Keratinocyte (primary cell): ENCODE data around the gene IL23A. TPM values are rescaled to one million over a fixed set of nuclear protein-coding genes. Genes with fewer than 3 reads are reported as not detected.

Experiments
- DNase-seq: peaks from one replicate; pipeline ENCODE4 v3.0.0-alpha.2; 2011; ENCODE audit warnings: low read depth, missing footprints, low spot score
- FAIRE-seq: peaks from 2 replicates; lab custom pipeline; 2011; peaks lifted over from hg19 to GRCh38; lab: Jason Lieb, UNC
- H2AFZ ChIP-seq: 2 replicates; pipeline ENCODE4 v1.6.0; 2012; ENCODE audit warnings: low read length, control low read depth, inconsistent platforms; ENCODE audit not compliant: control insufficient read depth
- H3K27ac ChIP-seq: 2 replicates; pipeline ENCODE4 v1.5.1; 2011; ENCODE audit warnings: low read length; ENCODE audit not compliant: control insufficient read depth, insufficient read depth
- H3K27me3 ChIP-seq: 3 replicates; pipeline ENCODE4 v1.6.0; 2011; ENCODE audit warnings: low read length; ENCODE audit not compliant: control insufficient read depth, insufficient read depth; ENCODE audit errors: extremely low read depth
- H3K36me3 ChIP-seq, 2 experiments: 2 replicates in 1 of 2; 3 replicates in 1 of 2; pipeline ENCODE4 v1.5.1; 2011; ENCODE audit warnings: low read length in 2 of 2, mild to moderate bottlenecking in 1 of 2; ENCODE audit not compliant: control insufficient read depth in 2 of 2, insufficient read depth in 2 of 2; ENCODE audit errors: extremely low read depth in 1 of 2
- H3K4me1 ChIP-seq: 3 replicates; pipeline ENCODE4 v1.5.1; 2011; ENCODE audit warnings: low read length; ENCODE audit not compliant: control insufficient read depth, insufficient read depth; ENCODE audit errors: extremely low read depth
- H3K4me2 ChIP-seq: 3 replicates; pipeline ENCODE4 v1.6.0; 2011; ENCODE audit warnings: low read depth, low read length; ENCODE audit not compliant: control insufficient read depth, insufficient read depth; ENCODE audit errors: extremely low read depth
- H3K4me3 ChIP-seq, 3 experiments: fragments of 200-600 bp in 1 of 3; sonication (generic) in 1 of 3; 2 replicates in 2 of 3; 3 replicates in 1 of 3; pipeline ENCODE4 v1.5.1; 2011 to 2016; ENCODE audit warnings: low read length in 3 of 3, mild to moderate bottlenecking in 3 of 3, control low read depth in 2 of 3, inconsistent platforms in 1 of 3, low read depth in 1 of 3, mixed read lengths in 1 of 3, mixed run types in 1 of 3, moderate library complexity in 1 of 3; ENCODE audit not compliant: control insufficient read depth in 2 of 3, insufficient read depth in 2 of 3; ENCODE audit errors: extremely low read depth in 1 of 3
- H3K79me2 ChIP-seq: 2 replicates; pipeline ENCODE4 v1.6.0; 2012; ENCODE audit warnings: low read length; ENCODE audit not compliant: control insufficient read depth, insufficient read depth
- H3K9ac ChIP-seq: 3 replicates; pipeline ENCODE4 v1.6.0; 2011; ENCODE audit warnings: low read length; ENCODE audit not compliant: control insufficient read depth, insufficient read depth; ENCODE audit errors: extremely low read depth
- H3K9me1 ChIP-seq: 3 replicates; pipeline ENCODE4 v1.6.0; 2011; ENCODE audit warnings: low read length; ENCODE audit not compliant: control insufficient read depth, insufficient read depth; ENCODE audit errors: extremely low read depth
- H3K9me3 ChIP-seq: 2 replicates; pipeline ENCODE4 v1.5.1; 2012; ENCODE audit warnings: low read depth, low read length; ENCODE audit not compliant: control insufficient read depth
- H4K20me1 ChIP-seq: 3 replicates; pipeline ENCODE4 v1.6.0; 2011; ENCODE audit warnings: low read length; ENCODE audit not compliant: control insufficient read depth, insufficient read depth; ENCODE audit errors: extremely low read depth
- EZH2 ChIP-seq: IDR thresholded peaks from one replicate; pipeline ENCODE4 v1.6.1; 2012; ENCODE audit warnings: inconsistent platforms, mild to moderate bottlenecking, low read length, moderate library complexity
- dilution Hi-C: fragments of 300-500 bp; cut with MboI; formaldehyde crosslinking; loops from one replicate; pipeline ENCODE4 v1.7.0; 2020; ENCODE audit warnings: low sequenced_read_pairs; ENCODE audit not compliant: extremely low pct_ligation_motif_present
- polyA plus RNA-seq, 5 experiments: library from polyadenylated mRNA; depleted of rRNA in 3 of 5; stranded (reverse) in 3 of 5; stranded (forward) in 1 of 5; unstranded in 1 of 5; fragments of >200 nt; gene quantifications; 1 replicate in 1 of 5; 2 replicates in 3 of 5; 3 replicates in 1 of 5; pipeline versions ENCODE4 v1.2.1 to v1.2.3, GENCODE V29; 2011 to 2012; ENCODE audit warnings: missing spikeins in 2 of 5, low read depth in 1 of 5, low replicate concordance in 1 of 5
- TF ChIP-seq, protein P1 (sequence below), 3 experiments: IDR thresholded peaks in 1 of 3; conservative IDR thresholded peaks in 1 of 3; optimal IDR thresholded peaks in 1 of 3; 2 replicates in 2 of 3; 3 replicates in 1 of 3; pipeline versions ENCODE3 to v1.5.1; 2011; ENCODE audit warnings: low read length in 3 of 3, mild to moderate bottlenecking in 3 of 3, moderate library complexity in 2 of 3, control low read depth in 1 of 3, inconsistent platforms in 1 of 3; ENCODE audit not compliant: insufficient read depth in 2 of 3; ENCODE audit errors: extremely low read depth in 1 of 3

The IL23A gene
- polyA plus RNA-seq, 1 donor (not counting 4 experiments of a cell fraction or from before 2014, with no cell fraction given): 1.5 TPM

DNA sequence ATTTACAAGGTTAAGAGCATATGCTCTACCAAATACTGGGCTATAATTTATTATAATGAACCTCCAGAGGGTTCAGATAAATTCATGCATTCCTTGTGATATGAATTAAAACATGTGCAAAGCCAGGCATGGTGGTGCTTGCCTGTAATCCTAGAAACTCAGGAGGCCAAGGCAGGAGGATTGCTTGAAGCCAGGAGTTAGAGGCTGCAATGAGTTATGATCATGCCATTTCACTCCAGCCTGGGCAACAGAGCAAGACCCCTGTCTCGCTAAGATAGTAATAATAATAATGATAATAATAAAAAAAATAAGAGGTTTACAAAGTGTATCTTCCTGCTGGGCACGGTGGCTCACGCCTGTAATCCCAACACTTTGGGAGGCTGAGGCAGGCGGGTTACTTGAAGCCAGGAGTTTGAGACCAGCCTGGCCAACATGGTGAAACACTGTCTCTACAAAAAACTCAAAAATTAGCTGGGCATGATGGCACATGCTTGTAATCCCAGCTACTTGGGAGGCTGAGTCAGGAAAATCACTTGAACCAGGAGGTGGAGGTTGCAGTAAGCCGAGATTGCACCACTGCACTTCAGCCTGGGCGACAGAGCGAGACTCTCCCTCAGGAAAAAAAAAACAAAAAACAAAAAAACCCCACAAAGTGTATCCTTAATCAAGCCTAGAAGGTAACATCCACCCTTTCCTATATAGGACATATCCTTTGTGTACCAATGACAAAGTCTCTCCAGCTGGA, 31.3 kb upstream of the IL23A start:
- dilution Hi-C loops: no loop called here
- Histone ChIP-seq H3K9me3 (no peaks in the 10 kb centered on the region), H2AFZ (no peak overlapping the region), H3K4me2 (no peak overlapping the region), H3K79me2 (peaks cover 3% of the 10 kb centered on the region), H4K20me1 (no peaks in the 10 kb centered on the region), H3K9me1 (no peaks in the 10 kb centered on the region), H3K36me3 (peaks cover 25% of the 10 kb centered on the region in 2 experiments), H3K4me3 (no peak overlapping the region), H3K4me1 (peaks cover 3% of the 10 kb centered on the region), H3K27ac (no peak overlapping the region), H3K27me3 (no peaks in the 10 kb centered on the region), H3K9ac (no peak overlapping the region)
- no peak for TF ChIP-seq EZH2
- TF ChIP-seq, protein P1, sequence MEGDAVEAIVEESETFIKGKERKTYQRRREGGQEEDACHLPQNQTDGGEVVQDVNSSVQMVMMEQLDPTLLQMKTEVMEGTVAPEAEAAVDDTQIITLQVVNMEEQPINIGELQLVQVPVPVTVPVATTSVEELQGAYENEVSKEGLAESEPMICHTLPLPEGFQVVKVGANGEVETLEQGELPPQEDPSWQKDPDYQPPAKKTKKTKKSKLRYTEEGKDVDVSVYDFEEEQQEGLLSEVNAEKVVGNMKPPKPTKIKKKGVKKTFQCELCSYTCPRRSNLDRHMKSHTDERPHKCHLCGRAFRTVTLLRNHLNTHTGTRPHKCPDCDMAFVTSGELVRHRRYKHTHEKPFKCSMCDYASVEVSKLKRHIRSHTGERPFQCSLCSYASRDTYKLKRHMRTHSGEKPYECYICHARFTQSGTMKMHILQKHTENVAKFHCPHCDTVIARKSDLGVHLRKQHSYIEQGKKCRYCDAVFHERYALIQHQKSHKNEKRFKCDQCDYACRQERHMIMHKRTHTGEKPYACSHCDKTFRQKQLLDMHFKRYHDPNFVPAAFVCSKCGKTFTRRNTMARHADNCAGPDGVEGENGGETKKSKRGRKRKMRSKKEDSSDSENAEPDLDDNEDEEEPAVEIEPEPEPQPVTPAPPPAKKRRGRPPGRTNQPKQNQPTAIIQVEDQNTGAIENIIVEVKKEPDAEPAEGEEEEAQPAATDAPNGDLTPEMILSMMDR (optimal IDR thresholded peaks at IDR 0.05 in 1 of 3, IDR thresholded peaks at IDR 0.05 in 1 of 3, conservative IDR thresholded peaks at IDR 0.05 in 1 of 3; ENCODE audit: extremely low read depth in 1 of 3, insufficient read depth in 2 of 3, low read length in 3 of 3): no peak
- FAIRE-seq: no peak
- no peak for DNase-seq

DNA sequence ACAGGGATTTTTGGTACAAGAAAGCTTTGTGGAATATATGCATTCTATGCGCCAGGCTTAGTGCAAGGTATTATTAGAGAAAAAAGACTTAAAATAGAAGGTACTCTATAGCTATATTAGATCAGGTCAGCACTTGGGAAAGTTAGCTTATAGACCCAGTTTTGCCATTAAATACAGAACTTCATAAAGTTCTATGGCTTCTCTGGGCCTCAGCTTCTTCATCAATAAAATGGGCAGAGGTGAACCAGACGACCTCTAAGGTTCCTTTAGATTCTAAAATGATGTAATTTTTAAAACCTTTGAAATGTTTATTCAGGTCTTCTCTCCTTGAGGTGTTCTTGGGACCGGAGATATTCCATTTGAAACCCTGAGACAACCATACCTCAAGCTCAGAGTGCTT, 30.0 kb upstream of the IL23A start:
- TF ChIP-seq, protein P1 (optimal IDR thresholded peaks at IDR 0.05 in 1 of 3, IDR thresholded peaks at IDR 0.05 in 1 of 3, conservative IDR thresholded peaks at IDR 0.05 in 1 of 3; ENCODE audit: extremely low read depth in 1 of 3, insufficient read depth in 2 of 3, low read length in 3 of 3): no peak
- TF ChIP-seq EZH2: no peak
- H3K36me3 ChIP-seq: peaks cover 25% of the 10 kb centered on the region in 2 experiments

More for the DNA sequence above, 30.0 kb upstream of the IL23A start:
- H3K4me2 ChIP-seq: no peak overlapping the region
- no peaks in the 10 kb centered on the region for H3K27me3 ChIP-seq
- no peak overlapping the region for H3K27ac ChIP-seq
- no peak overlapping the region for H2AFZ ChIP-seq
- DNase-seq (no peak), FAIRE-seq (no peak)
- H3K4me3 ChIP-seq: no peak overlapping the region
- peaks cover 3% of the 10 kb centered on the region for H3K4me1 ChIP-seq
- H3K9me3 ChIP-seq: no peaks in the 10 kb centered on the region
- dilution Hi-C loops: no loop called here
- H3K9me1 ChIP-seq: no peaks in the 10 kb centered on the region
- H3K79me2 ChIP-seq: peaks cover 3% of the 10 kb centered on the region
- H3K9ac ChIP-seq: no peak overlapping the region
- no peaks in the 10 kb centered on the region for H4K20me1 ChIP-seq
